GM23338 (cell line): ENCODE measurements around the gene SH3PXD2B. TPM values are rescaled to one million over a fixed set of nuclear protein-coding genes. Genes with fewer than 3 reads are reported as not detected.

Source experiments
- ATAC-seq: fragments of 200-7000 bp; cut with Tn5 transposase; 3 replicates; pipeline ENCODE4 v1.9.1; 2020
- DNase-seq: peaks from one replicate; pipeline ENCODE4 v3.0.0-alpha.2; 2015; ENCODE audit warnings: low spot score
- H2AFZ ChIP-seq: fragments of 200-600 bp; sonication (generic); 2 replicates; pipeline ENCODE4 v1.8.0; 2016; ENCODE audit warnings: antibody characterized with exemption, mild to moderate bottlenecking, moderate library complexity
- H3F3A ChIP-seq: fragments of 200-600 bp; sonication (generic); replicated peaks from 2 replicates; pipeline ENCODE4 v1.8.0; 2017; ENCODE audit warnings: antibody characterized with exemption, mixed run types, low read depth
- H3K27ac ChIP-seq: fragments of 200-600 bp; sonication (generic); 2 replicates; pipeline ENCODE4 v1.6.1; 2016; ENCODE audit warnings: low read depth
- H3K27me3 ChIP-seq: fragments of 200-600 bp; sonication (generic); 2 replicates; pipeline ENCODE4 v1.8.0; 2016; ENCODE audit warnings: mild to moderate bottlenecking, mixed run types, moderate library complexity; ENCODE audit not compliant: insufficient read depth
- H3K36me3 ChIP-seq: fragments of 200-600 bp; sonication (generic); 2 replicates; pipeline ENCODE4 v1.8.0; 2016; ENCODE audit warnings: mild to moderate bottlenecking; ENCODE audit not compliant: insufficient read depth
- H3K4me1 ChIP-seq: fragments of 200-600 bp; sonication (generic); 2 replicates; pipeline ENCODE4 v1.8.0; 2016; ENCODE audit warnings: mild to moderate bottlenecking, moderate library complexity; ENCODE audit not compliant: insufficient read depth
- H3K4me2 ChIP-seq: fragments of 200-600 bp; sonication (generic); 2 replicates; pipeline ENCODE4 v1.7.1; 2017; ENCODE audit warnings: mixed run types
- H3K4me3 ChIP-seq: fragments of 200-600 bp; sonication (generic); 2 replicates; pipeline ENCODE4 v1.6.1; 2016; ENCODE audit warnings: mixed run types
- H3K79me2 ChIP-seq: fragments of 200-600 bp; sonication (generic); replicated peaks from 2 replicates; pipeline ENCODE4 v1.8.0; 2017; ENCODE audit warnings: mild to moderate bottlenecking; ENCODE audit not compliant: insufficient read depth
- H3K9me2 ChIP-seq: fragments of 200-600 bp; sonication (generic); 2 replicates; pipeline ENCODE4 v1.8.0; 2017; ENCODE audit not compliant: insufficient read depth
- H4K20me1 ChIP-seq: fragments of 200-600 bp; sonication (generic); replicated peaks from 2 replicates; pipeline ENCODE4 v1.8.0; 2017; ENCODE audit warnings: mild to moderate bottlenecking; ENCODE audit not compliant: insufficient read depth
- H3K27ac Mint-ChIP-seq: 2 replicates; pipeline ENCODE4 v1.8.0; 2020; ENCODE audit warnings: inconsistent platforms, mild to moderate bottlenecking, moderate library complexity, mixed read lengths
- H3K27me3 Mint-ChIP-seq: 3 replicates; pipeline ENCODE4 v1.8.0; 2022; ENCODE audit warnings: low read depth, mild to moderate bottlenecking, moderate library complexity, mixed read lengths, inconsistent platforms; ENCODE audit not compliant: insufficient read depth, poor library complexity
- H3K36me3 Mint-ChIP-seq: 3 replicates; pipeline ENCODE4 v1.8.0; 2021; ENCODE audit warnings: low read depth, mild to moderate bottlenecking, inconsistent platforms, moderate library complexity, mixed read lengths
- H3K4me1 Mint-ChIP-seq: 3 replicates; pipeline ENCODE4 v1.8.0; 2020; ENCODE audit warnings: mild to moderate bottlenecking, inconsistent platforms, mixed read lengths
- H3K4me3 Mint-ChIP-seq: 3 replicates; pipeline ENCODE4 v1.8.0; 2021; ENCODE audit warnings: moderate library complexity, mild to moderate bottlenecking, inconsistent platforms, mixed read lengths
- H3K9me3 Mint-ChIP-seq: 3 replicates; pipeline ENCODE4 v1.8.0; 2020; ENCODE audit warnings: moderate library complexity, mild to moderate bottlenecking, inconsistent platforms, mixed read lengths
- CREB1 ChIP-seq: fragments of 250-450 bp; sonication (Bioruptor Pico); IDR thresholded peaks from 2 replicates; pipeline ENCODE4 v1.5.0; 2020; ENCODE audit warnings: low read depth, mild to moderate bottlenecking, moderate library complexity
- CTCF ChIP-seq, 2 experiments: fragments of 200-600 bp in 1 of 2; sonication (generic) in 1 of 2; conservative IDR thresholded peaks; 2 replicates each; pipeline versions ENCODE4 v1.5.1 to v1.6.1; 2016 to 2017; ENCODE audit warnings: antibody characterized with exemption in 2 of 2, low read depth in 2 of 2, mild to moderate bottlenecking in 2 of 2, moderate library complexity in 1 of 2
- ETS1 ChIP-seq: IDR thresholded peaks from 2 replicates; pipeline ENCODE4 v1.6.1; 2016; ENCODE audit warnings: antibody characterized with exemption
- EZH2 ChIP-seq: fragments of 200-600 bp; sonication (generic); IDR thresholded peaks from one replicate; pipeline ENCODE4 v1.8.0; 2017; ENCODE audit warnings: antibody characterized with exemption, mild to moderate bottlenecking, low read depth; ENCODE audit not compliant: unreplicated experiment
- EZH2phosphoT487 ChIP-seq: fragments of 200-600 bp; sonication (generic); IDR thresholded peaks from one replicate; pipeline ENCODE4 v1.8.1; 2018; ENCODE audit warnings: antibody characterized with exemption; ENCODE audit not compliant: unreplicated experiment
- JUNB ChIP-seq: IDR thresholded peaks from one replicate; pipeline ENCODE4 v1.6.1; 2016; ENCODE audit warnings: antibody characterized with exemption; ENCODE audit not compliant: unreplicated experiment
- POLR2AphosphoS5 ChIP-seq: IDR thresholded peaks from 2 replicates; pipeline ENCODE4 v1.6.1; 2016; ENCODE audit warnings: antibody characterized with exemption, low read depth
- REST ChIP-seq: IDR thresholded peaks from one replicate; pipeline ENCODE4 v1.6.1; 2018; ENCODE audit warnings: antibody characterized with exemption; ENCODE audit not compliant: unreplicated experiment
- STAT1 ChIP-seq: IDR thresholded peaks from one replicate; pipeline ENCODE4 v1.6.1; 2016; ENCODE audit warnings: antibody characterized with exemption; ENCODE audit not compliant: unreplicated experiment
- ZNF114 ChIP-seq: fragments of 250-450 bp; sonication (Bioruptor Pico); IDR thresholded peaks from 2 replicates; pipeline ENCODE4 v1.5.0; 2020; ENCODE audit warnings: mild to moderate bottlenecking, moderate library complexity
- ZNF331 ChIP-seq: fragments of 250-450 bp; sonication (Bioruptor Pico); IDR thresholded peaks from 2 replicates; pipeline ENCODE4 v1.5.0; 2020; ENCODE audit warnings: low read depth, mild to moderate bottlenecking, moderate library complexity
- ZNF462 ChIP-seq: fragments of 250-450 bp; sonication (Bioruptor Pico); IDR thresholded peaks from 2 replicates; pipeline ENCODE4 v1.5.0; 2020; ENCODE audit warnings: mild to moderate bottlenecking, moderate library complexity
- polyA plus RNA-seq: library from polyadenylated mRNA; unstranded; fragments of >200 nt; fragmentation: Nextera tagmentation; extraction: Ambion mirVana; gene quantifications from 2 replicates; pipeline ENCODE4 v1.2.1, GENCODE V29; 2016
- total RNA-seq: library from RNA; depleted of rRNA; stranded (reverse); fragments of >200 nt; shearing (Covaris generic); gene quantifications from 2 replicates; pipeline ENCODE4 v1.2.3, GENCODE V29; 2014

Gene SH3PXD2B
- total and polyA plus RNA-seq, 2 experiments from 2014 or later, result 40.2 to 52.5 TPM

GRCh38 chr5:172325452-172325851, 128.9 kb downstream of the SH3PXD2B start (continued):
- no peak for TF ChIP-seq REST

- Histone ChIP-seq H3K9me2 (no peaks in the 10 kb centered on the region), H4K20me1 (no peaks in the 10 kb centered on the region), H3K4me3 (no peak overlapping the region), H3K4me2 (no peak overlapping the region), H3K4me1 (no peaks in the 10 kb centered on the region), H3K27me3 (no peaks in the 10 kb centered on the region), H3K79me2 (no peaks in the 10 kb centered on the region), H3K27ac (no peak overlapping the region), H2AFZ (no peak overlapping the region; the same call in 1 of the 2 replicates), H3F3A (no peaks in the 10 kb centered on the region), H3K36me3 (no peaks in the 10 kb centered on the region)
- H3K9me3 Mint-ChIP-seq, result no peaks in the 10 kb centered on the region
- H3K4me1 Mint-ChIP-seq, result no peaks in the 10 kb centered on the region
- TF ChIP-seq JUNB, result no peak
- TF ChIP-seq EZH2phosphoT487, result no peak
- TF ChIP-seq EZH2, result no peak
- no peak for TF ChIP-seq CREB1
- no peak for TF ChIP-seq ETS1
- no peak for TF ChIP-seq POLR2AphosphoS5
- TF ChIP-seq ZNF331 (CRISPR knock-in tag), result no peak
- TF ChIP-seq ZNF462, result no peak
- TF ChIP-seq CTCF (conservative IDR thresholded peaks at IDR 0.05; ENCODE audit: low read depth in 2 of 2), result no peak
- TF ChIP-seq ZNF114 (CRISPR knock-in tag), result no peak
- TF ChIP-seq STAT1, result no peak
- peaks cover 3% of the 10 kb centered on the region for H3K27me3 Mint-ChIP-seq
- H3K27ac Mint-ChIP-seq, result no peak overlapping the region
- H3K4me3 Mint-ChIP-seq, result no peak overlapping the region
- no peak for ATAC-seq
- no peaks in the 10 kb centered on the region for H3K36me3 Mint-ChIP-seq
- no peak for DNase-seq
These were observed 132.0 kb downstream of the SH3PXD2B start for GRCh38 chr5:172322028-172322965.
